Hepatocyte (in vitro differentiated cells): ENCODE measurements around the gene ASB15.

Experiments used
- EZH2 ChIP-seq: fragments of 200-600 bp; sonication (generic); IDR thresholded peaks from 2 replicates; pipeline ENCODE4 v1.6.1; 2016; ENCODE audit warnings: antibody characterized with exemption, mild to moderate bottlenecking, borderline replicate concordance
- EZH2phosphoT487 ChIP-seq: fragments of 200-600 bp; sonication (generic); IDR thresholded peaks from one replicate; pipeline ENCODE4 v1.6.1; 2018; ENCODE audit warnings: antibody characterized with exemption, mild to moderate bottlenecking, low read depth, moderate library complexity; ENCODE audit not compliant: unreplicated experiment, severe bottlenecking
- TF ChIP-seq, protein P1 (sequence below): fragments of 200-600 bp; sonication (generic); IDR thresholded peaks from 2 replicates; pipeline ENCODE4 v1.5.1; 2016; ENCODE audit warnings: antibody characterized with exemption, mild to moderate bottlenecking; ENCODE audit not compliant: poor library complexity

GRCh38 chr7:123633553-123633952 is 31.9 kb downstream of the ASB15 start:
- TF ChIP-seq, protein P1, sequence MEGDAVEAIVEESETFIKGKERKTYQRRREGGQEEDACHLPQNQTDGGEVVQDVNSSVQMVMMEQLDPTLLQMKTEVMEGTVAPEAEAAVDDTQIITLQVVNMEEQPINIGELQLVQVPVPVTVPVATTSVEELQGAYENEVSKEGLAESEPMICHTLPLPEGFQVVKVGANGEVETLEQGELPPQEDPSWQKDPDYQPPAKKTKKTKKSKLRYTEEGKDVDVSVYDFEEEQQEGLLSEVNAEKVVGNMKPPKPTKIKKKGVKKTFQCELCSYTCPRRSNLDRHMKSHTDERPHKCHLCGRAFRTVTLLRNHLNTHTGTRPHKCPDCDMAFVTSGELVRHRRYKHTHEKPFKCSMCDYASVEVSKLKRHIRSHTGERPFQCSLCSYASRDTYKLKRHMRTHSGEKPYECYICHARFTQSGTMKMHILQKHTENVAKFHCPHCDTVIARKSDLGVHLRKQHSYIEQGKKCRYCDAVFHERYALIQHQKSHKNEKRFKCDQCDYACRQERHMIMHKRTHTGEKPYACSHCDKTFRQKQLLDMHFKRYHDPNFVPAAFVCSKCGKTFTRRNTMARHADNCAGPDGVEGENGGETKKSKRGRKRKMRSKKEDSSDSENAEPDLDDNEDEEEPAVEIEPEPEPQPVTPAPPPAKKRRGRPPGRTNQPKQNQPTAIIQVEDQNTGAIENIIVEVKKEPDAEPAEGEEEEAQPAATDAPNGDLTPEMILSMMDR: no peak
- TF ChIP-seq EZH2 (no peak), EZH2phosphoT487 (no peak)
